Measurements from ENCODE around the gene TRAF3IP1.

GRCh38 chr2:238448031-238448955 is 128.0 kb downstream of the TRAF3IP1 start:
- TF ChIP-seq CTCF (IDR thresholded peaks at IDR 0.05) (no peak), POLR2A (IDR thresholded peaks at IDR 0.05) (no peak)

Data from uterus (tissue), 2 donors.